ENCODE results near the gene ZNF668. TPM values are rescaled to one million over a fixed set of nuclear protein-coding genes. Genes with fewer than 3 reads are reported as not detected.

Gene ZNF668
- total and polyA plus RNA-seq, 2 of the 8 experiments (the other 6 are each of a cell fraction or from before 2014, with no cell fraction given): 14.0 to 14.3 TPM

DNA sequence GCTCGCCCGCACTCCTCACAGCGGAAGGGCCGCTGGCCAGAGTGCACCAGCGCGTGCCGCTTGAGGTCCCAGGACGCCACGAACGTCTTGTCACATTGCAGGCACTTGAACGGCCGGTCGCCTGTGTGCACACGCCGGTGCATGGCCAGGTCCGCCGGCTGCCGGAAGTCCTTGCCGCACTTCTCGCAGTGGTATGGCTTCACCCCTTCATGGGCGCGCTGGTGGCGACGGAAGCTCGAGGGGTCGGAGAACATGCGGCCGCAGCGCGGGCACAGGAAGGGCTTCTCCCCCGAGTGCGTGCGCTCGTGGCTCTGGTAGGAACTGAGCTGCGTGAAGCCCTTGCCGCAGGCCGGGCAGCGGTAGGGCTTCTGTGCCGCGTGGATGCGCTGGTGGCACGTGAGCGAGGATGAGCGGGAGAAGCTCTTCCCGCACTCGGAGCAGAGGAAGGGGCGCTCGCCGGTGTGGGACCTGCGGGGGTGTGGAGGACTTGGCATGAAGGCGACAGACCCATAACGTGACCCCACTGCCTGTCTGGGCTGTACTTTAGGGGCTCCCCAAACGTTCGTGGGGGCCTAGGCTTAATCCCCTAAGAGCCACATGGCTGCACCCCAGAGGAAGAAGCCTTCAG lies 12.1 kb downstream of the ZNF668 start:
- no peak overlapping the region for H3K56ac ChIP-seq (replicated peaks; ENCODE audit: insufficient read length, low read depth, low read length)
- no peak overlapping the region for H3K4me2 ChIP-seq (ENCODE audit: insufficient read depth in 1 of 2, low read depth in 2 of 2, low read length in 2 of 2)
- FAIRE-seq: no peak
- ChIA-PET CTCF (ENCODE audit: partially characterized antibody) (interaction anchor here (1.3 kb wide), 1 partner anchor 78 kb away, joined by 3 read pairs; no protein-coding TSS in a partner anchor), POLR2A (ENCODE audit: partially characterized antibody) (interaction anchor here (0.8 to 1.4 kb wide), 3 partner anchors 15 to 141 kb away, joined by 3 read pairs; partner anchors contain the start of genes ORAI3 and PYCARD)
- H3K23me2 ChIP-seq (ENCODE audit: low read depth, low read length): no peaks in the 10 kb centered on the region
- no peak overlapping the region for H3K4me3 ChIP-seq (ENCODE audit: extremely low read depth in 1 of 4, insufficient read depth in 2 of 4, low read depth in 3 of 4, low read length in 4 of 4)
- H3K9me3 ChIP-seq (ENCODE audit: insufficient read depth in 2 of 2, low read depth in 1 of 2, low read length in 1 of 2): no peaks in the 10 kb centered on the region
- no peak overlapping the region for H3K9ac ChIP-seq (replicated peaks in 1 of 4; ENCODE audit: extremely low read depth in 1 of 4, low read depth in 3 of 4, low read length in 3 of 4)
- H4K5ac ChIP-seq (ENCODE audit: insufficient read length, low read depth, low read length): no peak overlapping the region
- DNase-seq (ENCODE audit: low read depth in 1 of 2, low spot score in 2 of 2): no peak
- no peaks in the 10 kb centered on the region for H3K27me3 ChIP-seq (replicated peaks in 1 of 4; ENCODE audit: control insufficient read depth in 3 of 4, extremely low read depth in 1 of 4, insufficient read depth in 3 of 4, low read length in 3 of 4)
- H3K79me2 ChIP-seq (ENCODE audit: control insufficient read depth in 1 of 2, insufficient read depth in 2 of 2, low read length in 2 of 2): peaks cover 0 to 12% of the 10 kb centered on the region in 2 experiments; a peak in 2 of 4 replicates
- no peak overlapping the region for H2BK12ac ChIP-seq (ENCODE audit: low read depth, low read length)
- no peak overlapping the region for H2BK20ac ChIP-seq (ENCODE audit: low read length)
- peak overlapping the region; percentile 35; the same call in 1 of the 2 replicates for H4K8ac ChIP-seq (ENCODE audit: extremely low read depth, insufficient read depth, low read length)
- 95% methylated on average over 44 of the region's 54 CpGs; no CpG with 5 or more reads in 1 of the 2 experiments for WGBS, 2 experiments (ENCODE audit: extremely low coverage in 1 of 2, insufficient coverage in 1 of 2, insufficient read length in 1 of 2, insufficient replicate concordance in 2 of 2, low coverage in 1 of 2, low lambda C conversion rate in 2 of 2, missing lambda C conversion rate in 1 of 2)
- no peak overlapping the region for H2AFZ ChIP-seq (ENCODE audit: low read length)
- no peak overlapping the region for H3K18ac ChIP-seq (ENCODE audit: extremely low read depth, low read length)
- H3K14ac ChIP-seq (ENCODE audit: insufficient read length): no peak overlapping the region
- H2BK5ac ChIP-seq (ENCODE audit: low read depth, low read length): no peak overlapping the region
- peaks cover 0 to 15% of the 10 kb centered on the region in 2 experiments for H4K20me1 ChIP-seq (replicated peaks in 1 of 2; ENCODE audit: control insufficient read depth in 1 of 2, insufficient read depth in 2 of 2, low read length in 2 of 2)
- no peak overlapping the region for H3K27ac ChIP-seq (ENCODE audit: low read depth, low read length)
- H2AK5ac ChIP-seq (ENCODE audit: low read depth, low read length): no peak overlapping the region
- no peak overlapping the region for H3K23ac ChIP-seq (ENCODE audit: insufficient read length)
- peaks cover 6 to 28% (median 14%) of the 10 kb centered on the region in 4 experiments; a peak in 6 of 8 replicates for H3K36me3 ChIP-seq (ENCODE audit: control insufficient read depth in 2 of 4, insufficient read depth in 4 of 4, low read length in 3 of 4)
- peaks cover 3% of the 10 kb centered on the region; the same call in 1 of the 2 replicates for H3K79me1 ChIP-seq (ENCODE audit: low read depth, low read length)
- no peak overlapping the region for H3K4ac ChIP-seq (replicated peaks; ENCODE audit: insufficient read length, low read depth, low read length)
- no peaks in the 10 kb centered on the region for H3K4me1 ChIP-seq (replicated peaks in 1 of 4; ENCODE audit: control insufficient read depth in 3 of 4, insufficient read depth in 4 of 4, low read length in 3 of 4)
- H2BK15ac ChIP-seq (ENCODE audit: low read length): no peak overlapping the region
- H2BK120ac ChIP-seq (replicated peaks; ENCODE audit: low read depth, low read length): no peak overlapping the region
- TF ChIP-seq SIX5 (IDR thresholded peaks at IDR 0.05; ENCODE audit: low read depth, low read length) (no peak), CREB1 (IDR thresholded peaks at IDR 0.05) (no peak), SUZ12 (IDR thresholded peaks at IDR 0.05; ENCODE audit: low read length) (no peak), KDM1A (IDR thresholded peaks at IDR 0.05; ENCODE audit: borderline replicate concordance, low read length) (no peak), NRF1 (IDR thresholded peaks at IDR 0.05; ENCODE audit: low read depth, low read length) (no peak)
- TF ChIP-seq, protein P1, sequence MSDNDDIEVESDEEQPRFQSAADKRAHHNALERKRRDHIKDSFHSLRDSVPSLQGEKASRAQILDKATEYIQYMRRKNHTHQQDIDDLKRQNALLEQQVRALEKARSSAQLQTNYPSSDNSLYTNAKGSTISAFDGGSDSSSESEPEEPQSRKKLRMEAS (IDR thresholded peaks at IDR 0.05): no peak
- no peak overlapping the region for H4K91ac ChIP-seq (replicated peaks; ENCODE audit: insufficient read length, low read length)
